HG03196 (cell line): ENCODE results near the gene SCAMP2.

Experiments used
- ATAC-seq: cut with Tn5 transposase; IDR thresholded peaks from one replicate; pipeline ENCODE4 v1.9.1; 2021; ENCODE audit not compliant: unreplicated experiment

The SCAMP2 gene

GRCh38 chr15:74863239-74864056 lies 9.7 kb downstream of the SCAMP2 start:
- ATAC-seq = no peak

DNA sequence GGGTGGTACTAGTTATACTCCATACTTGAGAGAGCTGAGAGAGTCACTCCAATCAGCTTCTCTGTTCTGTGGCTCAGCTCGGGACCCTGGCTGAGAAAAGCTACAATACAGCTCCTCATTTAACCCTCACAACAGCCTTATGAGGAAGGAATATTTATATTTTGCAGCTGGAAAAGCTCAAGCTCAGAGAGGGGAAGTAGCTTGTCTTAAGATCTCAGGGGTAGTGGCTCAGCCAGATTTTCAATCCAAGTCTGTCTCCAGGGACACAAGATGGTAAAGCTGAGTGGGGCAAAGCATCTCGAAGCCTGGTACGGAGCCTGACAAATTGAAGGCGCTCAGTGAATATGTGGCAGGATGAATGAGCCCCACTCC lies 14.8 kb downstream of the SCAMP2 start:
- no peak for ATAC-seq

DNA sequence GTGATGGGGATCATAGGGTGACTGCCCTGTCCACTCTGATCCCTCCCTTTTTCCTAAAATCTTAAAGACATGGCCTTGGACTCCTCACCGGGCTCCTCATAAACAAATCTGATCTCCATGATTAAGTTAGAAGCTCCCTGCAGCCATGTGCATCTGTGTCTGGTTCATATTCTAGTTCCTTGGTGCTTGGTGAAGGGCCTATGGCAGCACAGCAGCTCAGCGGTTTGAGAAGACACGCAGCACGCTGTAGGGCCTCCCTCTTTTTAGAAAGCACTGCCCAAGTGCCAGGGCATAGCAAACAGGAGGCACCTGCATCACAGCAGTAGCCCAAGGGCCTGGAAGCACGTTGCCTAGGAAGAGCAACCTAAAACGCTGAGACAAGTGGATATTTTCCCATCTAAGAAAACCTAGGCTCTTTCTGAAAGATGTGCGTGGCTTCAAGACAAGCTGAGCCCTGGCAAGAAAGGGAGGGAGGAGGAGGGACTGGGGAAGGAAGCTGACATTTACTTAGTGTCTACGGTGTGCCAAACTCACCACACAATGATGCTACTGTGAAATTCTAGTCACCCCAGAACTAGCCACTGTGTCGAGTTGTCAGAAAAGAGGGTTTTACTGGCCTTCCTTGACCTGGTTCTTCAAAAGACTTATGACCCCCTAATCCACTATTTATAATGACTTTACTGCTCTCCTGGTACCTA lies 15.3 kb downstream of the SCAMP2 start:
- ATAC-seq = no peak

- ATAC-seq = peak; percentile 78
These were observed 16.0 kb downstream of the SCAMP2 start for GRCh38 chr15:74857082-74857655.

DNA sequence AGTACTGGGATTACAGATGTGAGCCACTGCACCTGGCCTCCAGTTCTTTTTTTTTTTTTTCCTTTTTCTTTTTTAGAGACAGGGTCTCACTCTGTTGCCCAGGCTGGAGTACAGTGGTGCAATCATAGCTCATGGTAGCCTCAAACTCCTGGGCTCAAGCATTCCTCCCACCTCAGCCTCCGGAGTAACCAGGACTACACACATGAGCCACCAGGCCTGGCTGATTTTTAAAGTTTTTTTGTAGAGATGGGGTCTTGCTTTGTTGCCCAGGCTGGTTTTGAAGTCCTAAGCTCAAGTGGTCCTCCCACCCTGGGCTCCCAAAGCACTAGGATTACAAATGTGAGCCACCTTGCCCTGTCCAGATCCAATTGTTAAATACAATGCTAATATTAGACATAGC lies 16.6 kb downstream of the SCAMP2 start:
- ATAC-seq = no peak

GRCh38 chr15:74855857-74856256 lies 17.3 kb downstream of the SCAMP2 start:
- no peak for ATAC-seq

GRCh38 chr15:74854453-74855022 lies 18.6 kb downstream of the SCAMP2 start:
- ATAC-seq = no peak

DNA sequence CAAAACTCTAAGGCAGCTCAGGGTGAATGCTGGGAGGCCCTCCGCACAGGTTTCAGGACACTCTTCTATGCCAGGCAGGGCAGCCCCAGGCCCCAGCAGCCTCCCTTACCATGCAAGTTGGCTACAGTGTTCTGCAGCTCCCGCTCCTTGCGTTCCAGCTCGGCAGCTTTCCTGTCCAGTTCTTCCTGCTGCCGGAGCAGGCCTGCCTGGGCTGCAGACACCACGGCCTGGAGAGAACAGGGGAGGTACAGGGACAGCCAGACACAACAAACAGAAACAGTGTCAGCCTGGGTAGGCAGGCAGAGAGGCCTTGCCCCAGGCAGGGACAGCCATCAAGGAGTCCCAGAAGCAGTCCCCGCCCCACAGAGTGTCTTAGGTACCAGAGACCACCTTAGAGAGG lies 21.2 kb downstream of the SCAMP2 start:
- no peak for ATAC-seq

- ATAC-seq = no peak
These were observed 22.8 kb downstream of the SCAMP2 start for GRCh38 chr15:74850393-74850792.

DNA sequence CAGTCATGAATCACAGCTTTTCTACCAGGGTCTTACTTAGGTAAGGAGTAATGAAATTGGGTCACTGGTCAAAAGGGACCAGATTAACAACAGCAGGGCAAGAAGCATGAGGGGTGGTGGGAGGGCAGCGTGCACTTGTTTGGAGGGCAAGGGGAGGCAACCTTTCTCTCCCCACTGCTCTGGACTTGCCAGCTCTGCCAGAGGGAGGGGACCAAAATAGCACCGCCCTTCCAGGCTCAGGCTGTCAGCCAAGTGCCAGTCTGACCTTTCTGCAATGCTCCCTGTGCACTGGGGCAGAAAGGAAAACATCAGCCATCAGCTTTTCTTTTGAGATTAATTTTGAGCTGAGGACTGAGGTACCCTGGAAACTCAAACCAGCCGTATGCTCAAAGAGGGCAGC lies 25.7 kb downstream of the SCAMP2 start:
- ATAC-seq = no peak

GRCh38 chr15:74845581-74845980 lies 27.6 kb downstream of the SCAMP2 start:
- no peak for ATAC-seq

GRCh38 chr15:74845208-74845568 lies 28.0 kb downstream of the SCAMP2 start:
- no peak for ATAC-seq

DNA sequence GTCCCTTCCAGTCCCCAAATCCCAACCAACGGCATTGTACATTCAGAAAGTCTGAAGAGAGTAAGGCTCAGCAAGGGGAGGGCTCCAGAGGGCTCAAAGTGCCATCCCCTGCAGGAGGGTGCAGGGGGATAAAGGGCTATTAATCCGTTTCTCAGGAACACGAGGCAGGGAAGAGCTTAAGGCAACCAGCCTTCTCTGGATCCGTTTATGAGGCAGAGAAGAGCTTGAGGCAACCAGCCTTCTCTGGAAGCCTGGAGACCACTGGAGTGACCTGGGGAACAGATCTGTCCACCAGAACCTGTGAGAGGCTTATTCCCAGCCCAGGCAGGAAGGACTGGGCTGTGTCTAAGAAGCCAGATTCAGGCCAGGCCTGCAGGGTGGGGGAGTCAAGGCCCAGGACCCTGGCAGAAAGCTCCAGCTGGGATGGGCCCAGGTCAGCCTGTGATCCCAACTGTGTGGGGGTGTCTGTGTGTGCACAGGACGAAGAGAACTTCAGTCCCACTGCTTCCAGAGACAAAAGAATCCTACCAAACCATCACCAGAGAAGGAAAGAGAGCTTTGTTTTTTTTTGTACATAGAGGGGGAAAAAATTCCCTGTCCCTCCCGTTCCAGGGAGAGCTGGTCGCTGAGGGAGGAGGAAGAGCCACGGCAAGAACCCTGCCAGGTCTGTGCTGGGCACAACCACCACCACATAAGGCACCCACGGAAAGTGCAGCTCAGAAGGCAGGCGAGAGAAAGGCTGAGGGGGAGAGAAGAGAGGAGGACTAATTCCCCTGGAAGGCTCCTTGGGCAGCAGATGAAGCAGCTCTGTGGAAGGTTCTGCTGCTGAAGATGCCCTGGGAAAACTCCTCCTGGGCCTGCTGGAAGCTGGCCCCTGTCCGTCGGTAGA lies 28.6 kb downstream of the SCAMP2 start:
- no peak for ATAC-seq

GRCh38 chr15:74843891-74844299 lies 29.3 kb downstream of the SCAMP2 start:
- ATAC-seq = no peak

- no peak for ATAC-seq
These were observed 29.7 kb downstream of the SCAMP2 start for GRCh38 chr15:74843445-74843828.

GRCh38 chr15:74842581-74843444 lies 30.4 kb downstream of the SCAMP2 start, which contains the start of gene ULK3:
ULK3 (minus strand) TSS chr15:74843156; CDS start chr15:74843105, 51 bp downstream.
- peak; percentile 80 for ATAC-seq

DNA sequence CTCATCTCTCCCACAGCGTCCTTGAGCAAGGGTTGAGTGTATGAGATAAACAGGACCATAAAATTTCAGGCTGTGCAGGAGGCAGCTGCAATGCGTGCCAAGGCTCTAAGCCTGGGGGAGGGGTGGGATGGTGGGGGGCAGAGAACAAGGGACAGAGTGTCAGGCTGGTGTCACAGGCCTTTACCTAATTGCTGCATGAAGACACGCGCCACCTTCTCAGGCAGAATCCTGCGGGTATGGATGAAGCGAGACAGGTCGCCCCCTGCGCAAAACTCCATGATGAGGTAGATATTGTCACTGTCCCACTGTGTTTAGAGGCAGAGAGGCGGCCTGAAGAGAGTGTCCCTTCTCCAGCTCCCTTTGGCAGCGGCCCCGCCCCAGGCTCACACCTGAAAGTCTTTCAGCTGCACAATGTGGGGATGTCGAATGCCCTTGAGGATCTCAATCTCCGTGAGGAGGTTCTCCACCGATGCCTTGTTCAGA lies 31.2 kb downstream of the SCAMP2 start:
- ATAC-seq = no peak

- no peak for ATAC-seq
These were observed 32.1 kb downstream of the SCAMP2 start for GRCh38 chr15:74840851-74841775.
